Activated CD4-positive, alpha-beta memory T cell treated with anti-CD3 and anti-CD28 coated beads, Interleukin-2, amount 10 ng/mL, durations not matched to agents 7 days and 5 days (primary cell): ENCODE results near the gene TMEM129. TPM values are rescaled to one million over a fixed set of nuclear protein-coding genes. Genes with fewer than 3 reads are reported as not detected.

Experiments used
- CTCF ChIA-PET: fragments of 350-600 bp; sonication (Branson Sonifier 250); formaldehyde crosslinking; loops from one replicate; lab custom pipeline; 2021; ENCODE audit warnings: antibody characterized with exemption, inconsistent platforms; lab: Charles Lee
- POLR2A ChIA-PET: fragments of 350-600 bp; sonication (Branson Sonifier 250); formaldehyde crosslinking; loops from one replicate; lab custom pipeline; 2021; ENCODE audit warnings: antibody characterized with exemption; lab: Charles Lee
- DNase-seq: peaks from one replicate; pipeline ENCODE4 v3.0.0-alpha.2; 2020
- H3K27ac Mint-ChIP-seq: one replicate; pipeline ENCODE4 v1.8.0; 2021; ENCODE audit warnings: mild to moderate bottlenecking, mixed read lengths
- H3K27me3 Mint-ChIP-seq: one replicate; pipeline ENCODE4 v1.8.0; 2021; ENCODE audit warnings: mixed read lengths
- H3K36me3 Mint-ChIP-seq: one replicate; pipeline ENCODE4 v1.8.0; 2021; ENCODE audit warnings: low read depth, mixed read lengths
- H3K4me1 Mint-ChIP-seq: one replicate; pipeline ENCODE4 v1.8.0; 2021; ENCODE audit warnings: mixed read lengths
- H3K4me3 Mint-ChIP-seq: one replicate; pipeline ENCODE4 v1.8.0; 2021; ENCODE audit warnings: mild to moderate bottlenecking, mixed read lengths
- H3K9me3 Mint-ChIP-seq: one replicate; pipeline ENCODE4 v1.8.0; 2021; ENCODE audit warnings: mixed read lengths
- total RNA-seq, 2 experiments: library from RNA; stranded (reverse); gene quantifications; one replicate each; pipeline ENCODE4 v1.2.3, GENCODE V29; 2021

The TMEM129 gene
- total RNA-seq, 2 experiments from 2014 or later, result 20.4 to 22.3 TPM

DNA sequence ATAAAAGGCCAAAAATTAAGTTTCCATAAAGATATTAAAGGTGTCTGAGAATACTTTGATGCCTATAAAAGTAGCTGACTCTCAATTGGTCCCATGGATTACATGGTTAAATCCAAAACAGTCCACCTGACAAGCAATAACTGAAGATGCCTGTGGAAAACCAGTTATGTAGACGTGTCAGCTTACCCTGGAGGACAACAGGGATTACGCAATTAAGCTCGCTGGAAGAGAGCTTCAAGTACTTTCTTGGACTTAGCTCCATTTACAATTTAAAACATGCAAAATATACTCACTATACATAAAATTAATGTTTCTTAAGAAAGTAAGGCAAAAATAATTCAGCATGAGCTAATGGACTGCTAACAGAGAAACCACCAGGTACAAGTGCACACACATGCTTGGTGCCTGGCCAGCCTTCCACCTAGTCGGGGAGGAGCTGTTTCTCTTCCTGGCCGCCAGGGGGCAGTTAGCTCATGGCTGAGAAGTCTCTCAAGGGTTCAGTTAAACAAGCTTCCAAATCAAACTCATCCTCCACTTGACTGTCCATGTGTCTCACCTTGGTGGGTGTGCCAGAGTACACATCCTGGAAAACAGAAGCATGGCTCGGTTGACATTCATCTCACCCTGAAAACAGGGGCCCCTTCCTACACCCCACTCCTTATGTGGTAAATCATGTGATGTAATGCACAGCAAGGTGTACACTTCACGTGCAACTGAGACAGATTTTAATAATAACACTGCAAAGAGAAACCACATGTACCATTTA, 27.8 kb downstream of the TMEM129 start:
- no peaks in the 10 kb centered on the region for H3K27me3 Mint-ChIP-seq
- ChIA-PET CTCF (interaction anchor here (0.6 to 4.6 kb wide), 25 partner anchors 10 to 347 kb away, joined by 3 to 122 read pairs (median 4); partner anchors contain the start of genes SLBP, TACC3, TMEM129 and UVSSA), POLR2A (interaction anchor here (0.5 to 9.6 kb wide), 14 partner anchors 9 to 228 kb away, joined by 3 to 108 read pairs (median 7); partner anchors contain the start of genes SLBP, TACC3 and TMEM129)
- peaks cover 64% of the 10 kb centered on the region for H3K36me3 Mint-ChIP-seq
- H3K27ac Mint-ChIP-seq, result peak overlapping the region; percentile 73
- H3K9me3 Mint-ChIP-seq, result no peaks in the 10 kb centered on the region
- H3K4me1 Mint-ChIP-seq, result peaks cover 7% of the 10 kb centered on the region
- no peak overlapping the region for H3K4me3 Mint-ChIP-seq
- peak; percentile 80 for DNase-seq

GRCh38 chr4:1691737-1692373, 29.3 kb downstream of the TMEM129 start:
- POLR2A ChIA-PET, result interaction anchor here (0.6 to 9.6 kb wide), 4 partner anchors 8 to 38 kb away, joined by 3 to 108 read pairs (median 6); partner anchors contain the start of gene SLBP
- CTCF ChIA-PET, result interaction anchor here (1.1 to 4.5 kb wide), 4 partner anchors 11 to 41 kb away, joined by 3 to 122 read pairs (median 48); partner anchors contain the start of genes TACC3 and TMEM129
- Mint-ChIP-seq H3K27me3 (no peaks in the 10 kb centered on the region), H3K9me3 (no peaks in the 10 kb centered on the region), H3K4me1 (peaks cover 7% of the 10 kb centered on the region), H3K27ac (no peak overlapping the region), H3K4me3 (no peak overlapping the region), H3K36me3 (peaks cover 61% of the 10 kb centered on the region)
- no peak for DNase-seq

GRCh38 chr4:1690698-1691097, 30.4 kb downstream of the TMEM129 start:
- POLR2A ChIA-PET, result interaction anchor here (1.5 to 9.6 kb wide), 2 partner anchors 21 to 32 kb away, joined by 4 to 108 read pairs; partner anchors contain the start of gene SLBP
- no peak for DNase-seq
- Mint-ChIP-seq H3K36me3 (peaks cover 52% of the 10 kb centered on the region), H3K9me3 (no peaks in the 10 kb centered on the region), H3K4me1 (peaks cover 4% of the 10 kb centered on the region), H3K4me3 (no peak overlapping the region), H3K27ac (no peak overlapping the region), H3K27me3 (no peaks in the 10 kb centered on the region)
- CTCF ChIA-PET, result interaction anchor here (4.5 kb wide), 1 partner anchor 32 kb away, joined by 122 read pairs; the partner anchor contains the start of genes TACC3 and TMEM129

GRCh38 chr4:1686440-1687036, 34.6 kb downstream of the TMEM129 start:
- no peaks in the 10 kb centered on the region for H3K9me3 Mint-ChIP-seq
- peaks cover 20% of the 10 kb centered on the region for H3K36me3 Mint-ChIP-seq
- no peak for DNase-seq
- CTCF ChIA-PET, result no interaction called here
- POLR2A ChIA-PET, result interaction anchor here (1.0 to 9.6 kb wide), 2 partner anchors 16 to 25 kb away, joined by 3 to 108 read pairs; partner anchors contain the start of gene SLBP
- H3K4me1 Mint-ChIP-seq, result peaks cover 10% of the 10 kb centered on the region
- H3K4me3 Mint-ChIP-seq, result peak overlapping the region; percentile 29
- no peak overlapping the region for H3K27ac Mint-ChIP-seq
- H3K27me3 Mint-ChIP-seq, result peaks cover 6% of the 10 kb centered on the region

DNA sequence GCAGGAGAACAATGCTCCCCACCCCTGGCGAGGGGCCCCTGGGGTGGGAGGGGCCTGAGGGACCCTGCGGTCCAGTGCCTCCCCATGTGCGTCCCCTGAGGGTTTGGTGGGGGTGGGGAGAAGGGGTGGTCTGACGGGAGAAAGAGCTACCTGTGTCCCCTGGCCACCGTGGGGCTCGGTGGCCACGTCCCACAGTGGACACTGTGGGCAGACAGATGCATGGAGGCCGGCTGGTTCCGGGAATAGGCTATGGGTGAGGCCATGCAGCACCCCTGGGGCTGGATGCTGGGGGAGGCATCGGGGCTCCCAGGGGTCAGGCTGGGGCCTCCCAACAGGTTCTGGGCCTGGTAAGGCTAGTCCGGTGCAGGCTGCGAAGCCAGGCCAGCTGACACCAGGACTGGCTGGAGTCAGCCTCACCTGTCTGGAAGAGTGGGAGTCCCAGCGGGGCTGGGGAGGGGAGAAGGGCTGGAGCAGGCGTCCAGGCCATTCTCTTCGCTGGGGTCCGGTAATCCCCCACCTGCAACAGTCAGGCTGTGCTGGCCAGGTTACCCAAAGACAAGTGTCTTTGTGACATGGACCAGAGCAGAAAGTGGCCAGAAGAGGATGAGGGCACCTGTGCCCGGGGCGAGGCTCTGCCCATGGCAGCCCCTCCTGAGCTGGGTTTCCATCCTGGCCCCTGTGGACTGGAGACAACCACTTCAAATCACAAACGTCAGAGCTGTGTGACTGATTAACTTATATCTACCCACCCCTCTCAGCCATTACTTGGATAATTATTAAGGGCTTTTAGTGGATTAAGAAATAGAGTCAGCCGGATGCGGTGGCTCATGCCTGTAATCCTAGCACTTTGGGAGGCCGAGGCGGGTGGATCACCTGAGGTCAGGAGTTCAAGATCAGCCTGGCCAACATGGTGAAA, 35.6 kb downstream of the TMEM129 start:
- no peaks in the 10 kb centered on the region for H3K9me3 Mint-ChIP-seq
- DNase-seq, result no peak
- ChIA-PET POLR2A (interaction anchor here (1.0 kb wide), 2 partner anchors 17 to 25 kb away, joined by 3 read pairs; no protein-coding TSS in a partner anchor), CTCF (no interaction called here)
- peaks cover 6% of the 10 kb centered on the region for H3K27me3 Mint-ChIP-seq
- H3K4me3 Mint-ChIP-seq, result no peak overlapping the region
- peaks cover 10% of the 10 kb centered on the region for H3K4me1 Mint-ChIP-seq
- peaks cover 11% of the 10 kb centered on the region for H3K36me3 Mint-ChIP-seq
- H3K27ac Mint-ChIP-seq, result no peak overlapping the region

- ChIA-PET POLR2A (interaction anchor here (1.1 kb wide), 1 partner anchor 27 kb away, joined by 6 read pairs; the partner anchor contains the start of gene SLBP), CTCF (no interaction called here)
- Mint-ChIP-seq H3K27me3 (peaks cover 6% of the 10 kb centered on the region), H3K36me3 (peaks cover 5% of the 10 kb centered on the region), H3K4me3 (no peak overlapping the region), H3K9me3 (no peaks in the 10 kb centered on the region), H3K4me1 (peaks cover 10% of the 10 kb centered on the region), H3K27ac (no peak overlapping the region)
- peak; percentile 95 for DNase-seq
Measured at GRCh38 chr4:1684506-1685234, 36.5 kb downstream of the TMEM129 start.

- ChIA-PET POLR2A (interaction anchor here (1.0 to 1.1 kb wide), 4 partner anchors 8 to 30 kb away, joined by 3 to 7 read pairs (median 5); partner anchors contain the start of gene SLBP), CTCF (interaction anchor here (0.7 to 1.7 kb wide), 2 partner anchors 9 to 391 kb away, joined by 3 to 11 read pairs; no protein-coding TSS in a partner anchor)
- Mint-ChIP-seq H3K4me1 (peaks cover 10% of the 10 kb centered on the region), H3K9me3 (no peaks in the 10 kb centered on the region), H3K36me3 (peaks cover 1% of the 10 kb centered on the region), H3K27me3 (peaks cover 6% of the 10 kb centered on the region), H3K27ac (peak within 1 kb of the TSS; percentile 52), H3K4me3 (peak within 1 kb of the TSS; percentile 78)
- peak; percentile 29 for DNase-seq
Measured at GRCh38 chr4:1683736-1684505, 37.2 kb downstream of the TMEM129 start, which contains the start of gene FAM53A. Gene FAM53A, minus strand, starts transcription at chr4:1684313. Its CDS starts 15,572 bp downstream, at chr4:1668741.

GRCh38 chr4:1683261-1683735, 37.8 kb downstream of the TMEM129 start:
- peaks cover 6% of the 10 kb centered on the region for H3K27me3 Mint-ChIP-seq
- H3K9me3 Mint-ChIP-seq, result no peaks in the 10 kb centered on the region
- CTCF ChIA-PET, result interaction anchor here (0.7 to 1.7 kb wide), 4 partner anchors 10 to 1229 kb away, joined by 3 to 11 read pairs (median 3); no protein-coding TSS in a partner anchor
- POLR2A ChIA-PET, result interaction anchor here (0.9 to 1.1 kb wide), 5 partner anchors 9 to 43 kb away, joined by 3 to 7 read pairs (median 4); partner anchors contain the start of gene SLBP
- peaks cover 10% of the 10 kb centered on the region for H3K4me1 Mint-ChIP-seq
- H3K36me3 Mint-ChIP-seq, result no peaks in the 10 kb centered on the region
- peak overlapping the region; percentile 52 for H3K27ac Mint-ChIP-seq
- no peak for DNase-seq
- peak overlapping the region; percentile 78 for H3K4me3 Mint-ChIP-seq

DNA sequence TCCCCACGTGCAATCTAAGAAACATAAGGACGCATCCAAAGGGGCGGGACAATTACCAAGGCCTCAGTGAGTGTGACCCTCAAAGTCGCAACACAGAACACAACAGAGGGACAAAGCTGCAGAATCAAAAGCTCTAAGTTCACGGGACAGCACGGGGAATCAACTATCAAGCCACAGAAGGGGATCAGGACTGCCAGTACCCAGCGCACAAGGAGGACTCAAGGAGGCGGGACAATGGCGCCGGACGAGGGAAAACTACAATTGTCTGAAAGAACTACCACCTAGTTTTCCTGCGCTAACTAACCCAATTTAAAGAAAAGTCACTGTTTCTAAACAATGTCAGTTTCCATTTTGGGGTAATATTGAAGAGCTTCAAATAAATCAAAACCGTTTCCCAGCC, 38.3 kb downstream of the TMEM129 start:
- ChIA-PET CTCF (interaction anchor here (0.7 to 1.7 kb wide), 4 partner anchors 10 to 1229 kb away, joined by 3 to 11 read pairs (median 3); no protein-coding TSS in a partner anchor), POLR2A (interaction anchor here (0.9 to 1.1 kb wide), 4 partner anchors 9 to 44 kb away, joined by 3 to 7 read pairs (median 4); no protein-coding TSS in a partner anchor)
- Mint-ChIP-seq H3K36me3 (no peaks in the 10 kb centered on the region), H3K9me3 (no peaks in the 10 kb centered on the region), H3K27ac (no peak overlapping the region), H3K27me3 (peaks cover 6% of the 10 kb centered on the region), H3K4me3 (peak overlapping the region; percentile 78), H3K4me1 (peaks cover 10% of the 10 kb centered on the region)
- DNase-seq, result no peak

- no peak for DNase-seq
- Mint-ChIP-seq H3K27ac (no peak overlapping the region), H3K9me3 (no peaks in the 10 kb centered on the region), H3K4me1 (peaks cover 6% of the 10 kb centered on the region), H3K27me3 (peaks cover 6% of the 10 kb centered on the region), H3K4me3 (no peak overlapping the region), H3K36me3 (no peaks in the 10 kb centered on the region)
- CTCF ChIA-PET, result no interaction called here
- POLR2A ChIA-PET, result no interaction called here
Measured at GRCh38 chr4:1678244-1678643, 42.9 kb downstream of the TMEM129 start.
